Tongue (tissue), 2 donors: ENCODE measurements around the gene GNA14. TPM values are rescaled to one million over a fixed set of nuclear protein-coding genes. Genes with fewer than 3 reads are reported as not detected.
"Not testable (repeated sequence)": the region's sequence is repeated elsewhere in the genome, so short reads cannot be mapped to it uniquely, and the experiment has no call there.

Experiments used
- DNase-seq: peaks from one replicate; pipeline ENCODE4 v3.0.0-alpha.2; 2015
- total RNA-seq: library from RNA; depleted of rRNA; stranded (reverse); fragments of >200 nt; gene quantifications from one replicate; pipeline ENCODE4 v1.2.3, GENCODE V29; 2014

The GNA14 gene
- total RNA-seq, 1 donor from 2014 or later, result 5.9 TPM

DNA sequence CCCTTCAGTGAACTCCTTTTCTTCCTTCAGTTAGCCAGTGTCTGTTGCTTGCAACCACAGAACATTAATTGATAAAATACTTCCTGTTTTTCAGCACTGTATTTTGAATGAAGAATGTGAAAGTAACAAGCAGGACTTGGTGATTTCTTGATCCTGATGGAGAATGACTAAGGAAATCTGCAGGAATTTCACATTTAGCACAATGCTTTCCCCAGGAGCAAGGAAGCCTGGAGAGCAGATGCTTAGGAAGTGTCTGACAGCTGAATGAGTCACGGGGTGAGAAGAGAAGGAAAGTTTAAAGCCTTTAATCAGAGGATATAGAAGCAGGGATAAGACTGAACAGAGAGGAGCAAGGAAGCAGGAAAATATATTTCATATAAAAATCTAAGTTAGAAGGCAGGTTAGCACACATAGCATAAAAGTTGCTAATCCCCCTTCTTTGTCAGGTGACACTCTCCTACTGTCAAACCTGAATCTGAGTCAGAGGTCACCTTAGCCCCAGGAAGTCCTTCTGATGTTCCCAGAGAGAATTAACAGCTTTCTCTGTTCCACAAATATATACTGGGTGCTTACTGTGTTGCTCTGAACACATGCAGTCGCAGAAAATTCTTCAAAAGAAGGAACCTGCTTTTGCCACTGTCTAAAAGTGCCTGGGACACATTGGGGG lies 59.7 kb downstream of the GNA14 start:
- peak; percentile 44 for DNase-seq

DNA sequence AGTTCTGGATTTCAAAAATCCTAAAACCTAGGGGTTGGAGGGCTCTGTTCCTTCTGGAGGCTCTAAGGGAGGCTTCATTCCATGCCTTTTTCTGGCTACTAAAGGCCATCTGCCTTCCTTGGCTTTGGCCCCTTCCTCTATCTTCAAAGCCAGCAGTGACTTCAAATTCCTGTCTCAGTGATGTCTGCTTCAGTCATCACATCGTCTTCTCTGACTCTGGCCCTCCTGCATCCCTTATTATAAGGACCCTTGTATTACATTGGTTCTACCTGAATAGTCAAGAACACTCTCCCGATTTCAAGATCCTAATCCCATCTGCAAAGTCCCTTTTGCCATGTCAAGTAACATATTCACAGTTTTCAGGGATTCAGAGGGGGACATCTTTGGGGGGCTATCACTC lies 60.3 kb downstream of the GNA14 start:
- DNase-seq, result no peak

DNA sequence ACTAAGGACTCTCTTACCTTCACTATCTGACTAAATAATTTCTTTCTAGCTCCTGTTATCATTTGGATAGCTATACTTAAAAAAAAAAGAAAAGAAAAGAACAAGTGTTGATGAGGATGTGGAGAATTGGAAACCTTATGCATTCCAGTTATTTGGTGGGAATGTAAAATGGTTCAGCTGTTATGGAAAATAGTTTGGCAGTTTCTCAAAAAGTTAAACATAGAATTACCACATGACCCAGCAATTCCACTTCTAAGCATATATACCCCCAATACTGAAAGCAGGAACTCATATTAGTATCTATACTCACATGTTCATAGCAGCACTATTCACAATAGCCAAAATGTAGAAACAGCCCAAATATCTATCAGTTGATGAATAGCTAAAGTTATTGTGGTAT lies 61.1 kb downstream of the GNA14 start:
- peak; percentile 53 for DNase-seq

DNA sequence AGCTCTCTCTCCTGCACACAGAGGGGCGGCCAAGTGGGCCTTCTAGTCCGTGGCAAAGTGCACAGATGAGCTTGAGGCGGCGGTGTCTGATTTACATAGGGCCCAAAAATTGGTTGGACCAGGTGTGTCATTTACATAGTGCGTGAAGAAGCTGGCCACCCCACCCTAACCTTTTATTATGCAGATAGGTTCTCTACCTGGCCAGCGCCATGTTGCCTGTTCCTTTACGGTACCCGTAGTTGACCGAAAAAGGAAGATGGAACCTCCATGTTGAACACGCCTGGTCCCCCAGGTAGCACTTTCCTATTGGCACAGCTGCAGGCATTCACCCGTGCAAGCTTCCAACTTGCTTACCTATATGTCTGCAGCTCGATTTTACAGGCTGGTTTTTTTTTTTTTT lies 61.5 kb downstream of the GNA14 start:
- no peak for DNase-seq

DNA sequence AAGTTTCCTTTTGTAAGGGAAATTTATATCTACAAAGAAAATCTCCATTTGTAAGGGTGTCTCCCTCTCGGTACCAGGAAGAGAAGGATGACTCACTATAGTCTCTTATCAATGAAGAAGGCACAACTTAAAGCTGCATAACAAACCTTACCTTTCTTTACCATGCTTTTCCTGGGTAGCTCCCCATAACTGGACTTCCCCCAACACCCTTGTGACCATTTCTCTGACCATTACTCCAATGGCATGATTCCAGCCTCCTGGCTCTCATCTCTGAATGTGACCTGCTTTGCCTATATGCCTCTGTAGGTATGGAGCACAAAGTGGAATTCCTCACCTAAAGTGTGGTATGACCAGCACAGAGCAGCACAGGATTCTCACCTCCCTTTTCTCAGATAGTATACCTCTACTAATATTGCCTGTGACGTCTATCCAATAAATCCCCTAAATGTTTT lies 62.8 kb downstream of the GNA14 start:
- DNase-seq, result no peak

DNA sequence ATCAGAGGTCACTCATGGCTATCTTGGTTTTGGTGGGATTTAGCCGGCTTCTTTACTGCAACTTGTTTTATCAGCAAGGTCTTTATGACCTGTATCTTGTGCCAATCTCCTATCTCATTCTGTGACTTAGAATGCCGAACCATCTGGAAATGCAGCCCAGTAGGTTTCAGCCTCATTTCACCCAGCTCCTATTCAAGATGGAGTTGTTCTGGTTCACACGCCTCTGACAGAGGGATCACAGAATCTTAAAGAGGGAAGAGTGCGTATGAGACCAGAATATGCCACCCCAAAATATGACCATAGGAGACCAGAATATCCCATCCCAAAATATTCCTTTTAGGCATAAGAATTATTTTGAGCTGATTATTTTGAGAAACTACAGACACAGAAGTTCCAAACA lies 63.2 kb downstream of the GNA14 start:
- DNase-seq, result not testable (repeated sequence)

DNA sequence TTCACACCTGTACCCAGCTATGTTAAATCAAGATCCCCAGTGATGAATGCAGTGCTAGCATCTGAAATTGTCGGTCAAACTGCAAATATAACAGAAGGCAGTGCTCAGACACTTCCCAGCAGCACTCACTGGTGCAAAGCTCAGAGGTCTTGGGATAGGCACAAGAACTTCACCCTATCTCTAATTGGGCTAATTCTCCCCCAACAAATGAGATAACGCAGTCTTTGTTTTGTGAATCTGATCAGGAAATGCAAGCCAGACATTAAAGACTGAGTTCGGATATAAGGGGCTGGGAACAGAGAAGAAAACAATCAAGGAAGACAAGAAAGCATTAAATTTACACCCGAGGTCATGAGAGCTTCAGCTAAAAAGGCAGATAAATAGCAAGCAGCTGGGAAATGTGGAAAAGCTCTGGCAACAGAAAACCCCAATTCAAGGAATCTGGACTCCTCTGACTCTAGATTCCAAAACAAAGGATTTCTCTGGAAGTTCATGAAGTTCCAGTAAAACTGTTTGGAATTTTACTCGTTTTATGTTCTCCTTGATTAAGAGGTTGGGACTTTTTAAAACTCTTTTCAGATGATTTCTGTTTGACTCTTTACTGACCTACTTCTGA lies 65.1 kb downstream of the GNA14 start:
- DNase-seq, result no peak

DNA sequence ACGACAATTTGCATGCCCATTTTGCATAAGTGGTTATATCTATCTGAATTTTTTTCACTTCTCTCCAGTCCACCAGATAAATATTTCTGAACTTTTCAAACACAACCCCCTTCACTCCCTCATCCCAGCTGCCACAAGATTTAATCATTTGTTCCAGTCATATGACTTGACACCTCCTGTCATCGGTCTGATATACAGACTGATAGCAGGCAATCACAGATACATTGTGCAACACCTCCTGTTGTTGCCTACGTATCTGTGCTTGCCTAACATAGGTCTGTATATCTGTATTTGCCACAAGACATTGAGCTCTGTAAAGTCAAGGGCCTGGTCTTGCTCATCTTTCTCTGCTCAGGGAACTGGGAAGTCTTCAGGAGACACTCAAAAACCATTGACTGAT lies 65.6 kb downstream of the GNA14 start:
- no peak for DNase-seq

DNA sequence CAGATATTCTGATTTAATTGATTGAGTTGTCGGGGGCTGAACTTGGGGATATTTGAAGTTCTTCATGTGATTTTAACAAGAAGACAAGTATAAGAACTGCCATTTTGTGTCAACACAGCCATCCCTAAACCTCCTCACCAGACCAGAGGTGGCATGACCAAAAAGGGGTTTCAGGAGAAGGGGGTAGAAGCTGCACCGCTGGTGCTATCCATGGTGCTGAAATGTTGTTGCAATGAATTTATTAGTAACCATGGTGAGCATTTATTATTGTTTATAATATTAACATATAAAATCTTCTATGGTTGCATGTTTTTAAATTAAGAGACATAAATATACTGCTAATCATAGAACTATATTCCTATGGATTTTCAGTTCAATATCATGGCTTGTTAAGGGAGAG lies 72.3 kb downstream of the GNA14 start:
- peak; percentile 75 for DNase-seq

DNA sequence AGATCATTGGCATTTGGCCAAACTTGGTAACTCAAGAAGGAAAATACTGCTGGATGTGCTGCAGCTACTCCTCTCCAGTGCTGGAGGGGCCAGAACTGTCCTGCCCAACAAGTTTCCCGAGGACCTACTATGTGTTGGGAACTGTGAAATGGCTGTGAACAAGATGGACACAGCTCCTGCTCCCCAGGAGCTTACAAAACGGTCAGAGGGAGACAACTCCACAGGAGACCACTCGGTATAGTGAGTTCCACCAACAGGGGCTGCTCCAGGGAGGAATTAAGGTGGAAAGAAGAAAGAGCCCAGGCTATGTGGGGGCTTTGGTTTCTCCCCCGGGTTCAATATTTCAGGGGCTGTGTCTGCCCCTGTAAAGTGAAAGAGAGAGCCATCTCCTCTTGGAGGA lies 78.8 kb downstream of the GNA14 start:
- no peak for DNase-seq

DNA sequence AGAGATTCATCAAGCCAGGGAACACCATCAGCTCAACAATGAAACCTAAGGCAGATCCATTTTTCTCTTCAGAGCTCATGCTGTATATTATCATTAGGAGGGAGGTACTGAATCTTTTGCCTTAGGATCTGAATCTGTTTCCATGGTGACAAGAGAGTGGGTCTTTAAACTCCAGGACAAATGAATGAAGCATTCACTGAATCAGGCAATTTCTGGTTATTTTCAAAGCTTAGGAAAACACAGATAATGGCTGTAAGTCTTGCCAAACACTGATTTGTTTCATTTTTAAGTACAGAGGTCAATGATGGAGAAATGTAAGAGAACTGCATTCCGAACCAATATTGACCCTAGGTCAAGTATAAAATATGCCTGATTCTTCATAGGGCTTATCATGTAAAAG lies 84.9 kb downstream of the GNA14 start:
- DNase-seq, result no peak

DNA sequence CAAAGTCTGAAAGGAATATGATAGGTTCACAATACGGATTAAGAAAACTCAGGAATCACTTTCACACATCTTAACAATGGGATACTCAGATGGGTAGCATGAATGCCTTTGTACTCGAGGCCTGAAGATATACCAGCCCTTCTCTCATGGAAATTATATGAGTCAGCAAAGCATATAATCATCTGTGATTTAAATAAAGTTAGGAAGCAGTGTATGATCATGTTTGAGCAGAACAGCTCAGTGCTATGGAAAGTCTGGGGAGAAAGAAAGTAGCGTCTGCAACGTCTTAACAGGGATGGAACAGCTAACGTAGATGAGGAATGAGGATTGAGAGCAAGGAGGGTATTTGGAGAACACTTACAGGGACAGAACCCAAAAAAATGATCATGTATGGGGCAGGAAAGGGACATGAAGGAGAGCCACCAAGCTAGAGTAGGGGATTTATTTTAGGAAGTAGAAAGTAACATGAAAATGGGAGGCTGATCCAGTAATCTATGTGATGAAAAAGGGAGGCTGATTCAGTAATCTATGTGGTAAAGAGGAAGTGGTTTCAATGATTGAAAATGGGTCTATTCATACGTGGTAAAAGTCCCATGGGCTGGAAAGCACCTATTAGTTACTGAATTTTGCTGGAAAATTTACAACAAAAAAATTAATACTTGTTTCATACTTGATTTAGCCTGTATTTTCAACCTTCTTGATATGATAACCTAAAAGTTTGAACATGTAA lies 85.9 kb downstream of the GNA14 start:
- no peak for DNase-seq

DNA sequence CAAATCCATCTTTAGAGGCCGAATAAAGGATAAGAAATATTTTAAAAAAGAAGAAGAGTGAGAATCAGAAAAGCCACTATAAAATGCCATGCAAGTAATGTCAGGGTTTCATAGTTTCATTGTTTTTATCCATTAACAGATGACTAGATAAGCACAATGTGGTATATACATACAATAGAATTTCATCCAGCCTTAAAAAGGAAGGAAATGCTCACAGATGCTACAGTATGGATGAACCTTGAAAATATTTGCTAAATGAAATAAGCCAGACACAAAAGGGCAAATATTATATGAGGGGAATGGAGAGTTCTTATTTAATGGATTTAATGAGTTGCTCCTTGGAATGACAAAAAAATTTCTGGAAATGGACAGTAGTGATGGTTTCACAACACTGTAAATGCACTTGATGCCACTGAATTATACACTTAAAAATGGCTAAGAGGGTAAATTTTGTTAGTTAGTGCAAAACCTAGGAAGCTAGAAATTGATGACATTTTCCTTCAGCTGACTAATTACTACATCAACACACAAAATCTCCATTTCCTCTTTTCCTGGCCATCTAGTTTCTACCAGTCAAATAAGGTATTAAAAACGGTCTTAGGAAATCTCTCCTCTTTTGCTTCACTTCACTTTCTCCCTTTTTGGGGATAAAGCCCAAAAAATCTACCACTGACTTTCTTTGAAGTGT lies 86.6 kb downstream of the GNA14 start:
- DNase-seq, result no peak

DNA sequence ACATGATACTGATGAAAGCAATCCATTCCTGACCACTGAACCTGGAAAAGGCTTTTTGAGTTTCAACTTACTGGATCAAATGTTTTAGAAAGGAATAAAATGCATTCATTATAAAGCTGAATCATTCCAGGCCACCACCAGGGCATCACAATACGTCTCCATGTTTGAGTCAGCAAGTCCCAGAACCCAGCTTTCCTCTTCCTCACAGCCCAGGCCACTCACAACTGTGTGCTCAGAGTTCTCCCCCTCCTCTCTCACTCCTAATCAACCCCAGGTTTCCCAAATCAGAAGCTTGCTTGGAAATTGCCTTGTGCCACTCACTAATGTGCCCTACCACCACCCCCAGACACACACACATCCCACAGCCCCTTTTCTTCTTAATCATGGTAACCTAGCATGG lies 91.7 kb downstream of the GNA14 start:
- DNase-seq, result no peak

DNA sequence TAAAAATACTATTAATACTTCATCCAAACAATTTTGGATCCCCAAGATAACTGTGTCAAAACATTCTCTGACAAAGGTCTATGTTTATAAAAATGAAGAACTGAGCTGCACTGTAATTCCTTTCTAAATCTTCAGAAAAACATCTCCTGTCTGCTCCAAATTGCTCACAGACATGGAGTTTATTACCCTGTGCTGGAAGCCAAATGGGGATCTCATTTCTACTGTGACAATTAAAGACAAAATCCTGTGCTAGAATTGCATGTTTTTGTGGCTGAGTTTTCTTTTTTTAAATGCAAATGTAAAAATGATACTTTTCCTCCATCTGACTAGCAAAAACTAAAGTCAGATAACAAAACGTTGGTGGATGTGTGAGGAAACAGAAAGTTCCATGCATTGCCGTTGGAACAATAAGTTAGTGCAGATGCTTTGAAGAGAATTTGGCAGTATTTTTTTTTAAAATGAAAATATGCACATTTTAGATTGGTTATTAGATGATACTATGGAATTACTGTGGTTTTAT lies 93.5 kb downstream of the GNA14 start:
- DNase-seq, result peak; percentile 27

DNA sequence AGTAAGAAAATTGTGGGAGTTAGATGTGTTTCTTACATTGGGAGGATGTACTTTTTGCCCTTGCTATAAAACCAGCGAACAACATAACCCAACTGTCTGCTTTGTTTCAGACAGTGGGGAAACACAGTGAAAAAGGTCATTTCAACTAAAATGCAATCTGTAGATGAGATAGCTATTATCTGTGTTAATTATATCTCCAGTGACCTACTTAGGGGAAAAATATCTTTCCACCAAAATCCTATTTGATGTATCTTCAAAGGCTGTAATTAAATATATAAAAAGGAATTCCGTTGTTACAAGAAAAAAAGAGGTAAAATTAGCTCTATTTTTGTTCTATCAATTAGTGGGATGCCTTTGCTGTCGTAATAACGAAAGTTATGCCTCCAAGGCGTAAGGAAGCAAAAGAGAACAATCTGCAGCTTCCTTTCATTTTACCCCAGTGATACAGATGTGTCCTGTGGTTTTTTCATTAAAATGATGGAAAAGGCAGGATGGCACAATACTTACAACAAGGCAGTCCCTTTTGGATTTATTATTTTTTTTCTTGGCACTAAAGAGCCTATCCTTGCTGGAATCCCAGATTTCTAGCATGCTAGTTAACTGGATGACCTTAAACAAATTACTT lies 100.9 kb downstream of the GNA14 start:
- no peak for DNase-seq

DNA sequence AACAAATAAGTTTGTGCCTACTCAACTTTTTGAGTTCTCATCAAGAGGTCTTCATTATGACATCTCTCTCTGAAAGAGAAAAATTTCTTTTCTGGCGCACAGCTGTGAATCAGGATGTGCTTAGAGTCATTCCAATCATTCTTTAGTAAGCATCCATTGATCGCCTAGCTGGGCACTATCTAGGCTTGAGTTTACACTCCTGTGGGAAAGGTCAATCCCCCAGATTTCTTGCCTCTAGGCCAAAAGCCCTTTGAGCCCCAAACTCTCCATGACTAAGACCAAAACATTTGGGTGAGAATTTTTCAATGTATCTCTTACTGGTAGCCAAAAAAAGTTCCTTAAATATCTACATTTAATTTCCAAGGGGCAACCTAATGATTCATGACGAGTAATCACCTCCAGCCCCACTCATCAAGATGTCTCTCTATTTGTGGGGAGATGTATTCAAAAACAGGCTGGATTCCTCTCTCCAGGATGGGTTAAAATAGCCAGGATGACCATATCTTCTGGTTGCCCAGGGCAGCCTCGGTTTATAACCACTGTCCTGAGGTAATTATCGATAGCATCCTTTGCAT lies 101.7 kb downstream of the GNA14 start:
- no peak for DNase-seq

DNA sequence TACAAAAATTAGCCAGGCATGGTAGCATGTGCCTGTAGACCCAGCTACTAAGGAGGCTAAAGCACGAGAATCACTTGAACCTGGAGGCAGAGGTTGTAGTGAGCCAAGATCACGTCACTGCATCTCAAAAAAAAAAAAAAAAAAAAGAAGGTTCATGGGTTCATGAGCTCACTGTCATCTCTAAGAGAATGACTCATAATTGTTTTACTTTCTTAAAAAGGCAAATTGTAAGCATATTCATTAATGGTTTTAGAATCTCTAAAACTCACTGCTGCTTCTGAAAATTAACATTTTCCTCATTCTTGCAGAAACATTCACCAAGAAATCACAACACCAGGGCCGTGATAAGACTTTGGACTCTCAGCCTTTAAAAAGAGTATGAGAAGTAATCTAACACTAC lies 103.6 kb downstream of the GNA14 start:
- no peak for DNase-seq

DNA sequence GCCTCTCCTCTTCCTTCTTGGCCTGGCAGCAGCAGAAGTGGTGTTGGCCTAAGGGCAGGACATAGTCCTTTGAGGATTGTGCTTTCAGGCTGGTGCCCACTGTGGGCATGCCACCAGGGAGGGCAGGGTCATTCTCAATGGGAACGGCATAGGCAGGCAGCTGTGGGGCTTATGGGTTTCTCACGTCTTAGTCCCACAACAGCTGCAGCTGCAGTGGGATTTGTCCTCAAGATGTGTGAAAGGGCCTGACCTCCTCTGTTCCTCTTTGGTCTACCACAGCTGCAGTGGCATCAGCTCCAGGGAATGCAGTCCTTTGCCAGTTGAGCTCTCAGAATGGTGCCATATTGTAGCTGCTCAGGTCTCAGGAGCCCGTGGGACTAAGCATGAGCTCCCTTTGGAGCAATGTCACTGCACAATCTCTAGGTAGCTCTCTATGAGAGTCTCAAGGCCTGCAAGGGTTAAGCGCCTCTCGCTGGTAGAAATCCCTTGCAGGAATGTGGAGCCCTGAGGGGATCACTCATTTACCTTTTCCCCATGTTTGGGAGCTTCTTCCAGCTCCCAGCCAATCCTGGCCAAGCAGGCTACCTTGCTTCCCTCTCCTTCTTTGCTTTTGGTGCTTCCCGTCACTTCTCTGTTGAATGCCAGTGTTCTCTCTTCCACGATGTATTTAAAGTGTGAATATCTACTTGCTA lies 104.8 kb downstream of the GNA14 start:
- peak; percentile 25 for DNase-seq

DNA sequence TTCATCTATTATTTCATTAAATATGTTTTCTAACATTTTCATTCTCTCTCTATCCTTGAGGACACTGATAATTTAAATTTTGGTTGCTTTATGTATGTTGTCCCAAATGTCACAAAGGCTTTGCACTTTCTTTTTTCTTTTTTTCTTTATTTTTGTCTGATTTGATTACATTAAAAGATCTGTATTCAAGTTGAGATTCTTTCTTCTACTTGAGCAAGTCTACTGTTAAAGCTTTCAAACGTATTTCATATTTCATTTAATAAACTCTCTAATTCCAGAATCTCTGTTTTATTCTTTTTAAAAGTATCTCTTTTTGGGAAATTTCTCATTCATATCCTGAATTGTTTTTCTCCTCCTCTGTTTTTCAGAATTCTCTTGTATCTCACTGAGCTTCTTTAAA lies 106.5 kb downstream of the GNA14 start:
- no peak for DNase-seq

DNA sequence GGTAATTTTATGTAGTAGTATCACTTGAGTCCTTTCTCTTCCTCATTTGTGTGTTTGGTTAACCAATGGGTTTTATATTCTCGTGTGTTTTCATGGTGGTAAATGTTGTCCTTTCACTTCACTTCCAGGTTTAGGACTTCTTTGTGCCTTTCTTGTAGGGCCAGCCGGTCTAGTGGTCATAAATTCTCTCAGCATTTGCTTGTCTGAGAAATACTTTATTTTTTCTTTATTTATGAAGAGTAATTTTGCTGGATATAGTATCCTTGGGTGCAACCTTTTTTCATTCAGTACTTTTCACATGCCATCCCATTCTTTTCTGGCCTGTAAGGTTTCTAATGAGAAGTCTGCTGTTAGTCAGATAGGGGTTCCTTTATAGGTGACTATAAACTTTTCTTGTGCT lies 107.1 kb downstream of the GNA14 start:
- DNase-seq, result no peak
